Esophagus muscularis mucosa (tissue), 4 donors: ENCODE results near the gene VPS37C. TPM values are rescaled to one million over a fixed set of nuclear protein-coding genes. Genes with fewer than 3 reads are reported as not detected.

ENCODE experiments used
- DNase-seq: peaks from one replicate; pipeline ENCODE4 v3.0.0-alpha.2; 2017; ENCODE audit errors: extremely low spot score
- H3K27ac ChIP-seq, 4 donors: fragments of 200-600 bp; sonication (generic); replicated peaks in 1 of 4; 1 replicate in 3 of 4; 2 replicates in 1 of 4; pipeline ENCODE4 v1.5.1; 2016 to 2019; ENCODE audit warnings: mild to moderate bottlenecking in 1 of 4
- H3K27me3 ChIP-seq, 4 donors: fragments of 200-600 bp; sonication (generic); one replicate each; pipeline versions ENCODE4 v1.5.1 to v1.6.0; 2016 to 2019
- H3K36me3 ChIP-seq, 4 donors: fragments of 200-600 bp; sonication (generic); one replicate each; pipeline ENCODE4 v1.5.1; 2016 to 2019
- H3K4me1 ChIP-seq, 4 donors: fragments of 200-600 bp; sonication (generic); one replicate each; pipeline ENCODE4 v1.5.1; 2016 to 2019
- H3K4me3 ChIP-seq, 4 donors: fragments of 200-600 bp; sonication (generic); 1 replicate in 2 of 4; 2 replicates in 2 of 4; pipeline ENCODE4 v1.5.1; 2016 to 2019; ENCODE audit warnings: mild to moderate bottlenecking in 4 of 4, moderate library complexity in 1 of 4
- H3K9me3 ChIP-seq, 4 donors: fragments of 200-600 bp; sonication (generic); 1 replicate in 3 of 4; 2 replicates in 1 of 4; pipeline ENCODE4 v1.5.1; 2016 to 2019
- EP300 ChIP-seq: sonication (generic); formaldehyde crosslinking; IDR thresholded peaks from one replicate; pipeline ENCODE4 v1.6.1; 2017; ENCODE audit warnings: antibody characterized with exemption
- POLR2A ChIP-seq: fragments of 450-650 bp; IDR thresholded peaks from one replicate; pipeline ENCODE4 v1.6.1; 2017; ENCODE audit warnings: antibody characterized with exemption, moderate library complexity, mild to moderate bottlenecking, low read depth
- POLR2AphosphoS5 ChIP-seq, 2 donors: sonication (generic); formaldehyde crosslinking; IDR thresholded peaks; one replicate each; pipeline ENCODE4 v1.6.1; 2017; ENCODE audit warnings: antibody characterized with exemption in 2 of 2
- WGBS: methylation state at CpG from one replicate; pipeline ENCODE4 v1.1.5; 2018; 5-methylcytosine and 5-hydroxymethylcytosine counted together
- intact Hi-C: fragments of 100-400 bp; cut with DNase I; formaldehyde crosslinking; loops from one replicate; pipeline ENCODE4 v1.15.1; 2023
- total RNA-seq, 4 donors: library from RNA; depleted of rRNA; stranded (reverse); fragments of >200 nt; gene quantifications; one replicate each; pipeline versions ENCODE4 v1.1.0 to v1.2.1, GENCODE V29; 2016
- TF ChIP-seq, protein P1 (sequence below), 3 experiments: fragments of 200-600 bp in 2 of 3; fragments of 450-650 bp in 1 of 3; sonication (generic) in 2 of 3; IDR thresholded peaks; one replicate each; pipeline ENCODE4 v1.5.1; 2017 to 2019; ENCODE audit warnings: antibody characterized with exemption in 3 of 3, mild to moderate bottlenecking in 2 of 3, moderate library complexity in 1 of 3

Gene VPS37C
- total RNA-seq, 4 donors from 2014 or later: 29.1 to 43.5 (median 38.1) TPM

DNA sequence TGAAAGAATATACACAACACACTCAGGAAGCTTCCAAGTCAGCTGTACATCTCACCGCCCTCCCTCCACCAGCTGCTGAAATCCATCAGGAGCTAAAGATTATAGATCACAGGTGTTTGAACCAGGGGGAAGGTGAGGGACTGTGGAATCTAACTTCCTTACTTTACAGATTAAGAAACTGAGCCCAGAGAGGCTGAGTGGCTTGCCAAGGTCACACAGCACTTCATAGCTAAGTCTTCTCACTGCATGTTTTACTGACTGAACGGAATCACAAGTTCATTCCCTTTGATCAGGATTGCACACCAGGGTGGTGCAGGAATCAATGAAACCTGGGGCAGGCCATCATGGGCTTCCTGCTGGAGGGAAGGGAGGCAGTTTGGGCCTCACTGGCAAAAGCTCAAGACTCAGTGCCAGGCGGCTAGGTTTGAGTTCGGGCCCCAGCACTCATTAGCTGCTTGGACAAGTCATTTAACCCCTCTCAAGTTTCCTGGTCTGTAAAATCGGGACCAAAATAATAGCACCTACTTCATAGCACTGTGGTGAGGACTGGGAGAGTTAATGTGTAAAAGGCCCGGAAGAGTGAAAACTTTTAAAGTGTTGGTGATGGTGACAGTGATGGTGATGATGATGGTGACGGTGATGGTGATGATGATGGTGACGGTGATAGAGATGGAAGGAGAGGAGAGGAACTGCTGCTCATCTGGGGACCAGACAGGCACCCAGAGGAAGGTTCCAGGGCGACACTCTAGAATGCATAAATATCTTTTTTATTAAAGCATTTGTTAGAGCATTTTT is 50.8 kb downstream of the VPS37C start:
- Histone ChIP-seq H3K27me3 (no peaks in the 10 kb centered on the region), H3K4me1 (no peaks in the 10 kb centered on the region), H3K4me3 (no peak overlapping the region), H3K36me3 (no peaks in the 10 kb centered on the region), H3K27ac (no peak overlapping the region), H3K9me3 (no peaks in the 10 kb centered on the region)
- intact Hi-C loops: no loop called here
- TF ChIP-seq EP300 (no peak), POLR2AphosphoS5 (IDR thresholded peaks at IDR 0.05) (no peak), POLR2A (no peak)
- TF ChIP-seq, protein P1, sequence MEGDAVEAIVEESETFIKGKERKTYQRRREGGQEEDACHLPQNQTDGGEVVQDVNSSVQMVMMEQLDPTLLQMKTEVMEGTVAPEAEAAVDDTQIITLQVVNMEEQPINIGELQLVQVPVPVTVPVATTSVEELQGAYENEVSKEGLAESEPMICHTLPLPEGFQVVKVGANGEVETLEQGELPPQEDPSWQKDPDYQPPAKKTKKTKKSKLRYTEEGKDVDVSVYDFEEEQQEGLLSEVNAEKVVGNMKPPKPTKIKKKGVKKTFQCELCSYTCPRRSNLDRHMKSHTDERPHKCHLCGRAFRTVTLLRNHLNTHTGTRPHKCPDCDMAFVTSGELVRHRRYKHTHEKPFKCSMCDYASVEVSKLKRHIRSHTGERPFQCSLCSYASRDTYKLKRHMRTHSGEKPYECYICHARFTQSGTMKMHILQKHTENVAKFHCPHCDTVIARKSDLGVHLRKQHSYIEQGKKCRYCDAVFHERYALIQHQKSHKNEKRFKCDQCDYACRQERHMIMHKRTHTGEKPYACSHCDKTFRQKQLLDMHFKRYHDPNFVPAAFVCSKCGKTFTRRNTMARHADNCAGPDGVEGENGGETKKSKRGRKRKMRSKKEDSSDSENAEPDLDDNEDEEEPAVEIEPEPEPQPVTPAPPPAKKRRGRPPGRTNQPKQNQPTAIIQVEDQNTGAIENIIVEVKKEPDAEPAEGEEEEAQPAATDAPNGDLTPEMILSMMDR (IDR thresholded peaks at IDR 0.05): no peak
- DNase-seq: no peak
- 90% methylated on average over 9 of the region's 9 CpGs for WGBS

DNA sequence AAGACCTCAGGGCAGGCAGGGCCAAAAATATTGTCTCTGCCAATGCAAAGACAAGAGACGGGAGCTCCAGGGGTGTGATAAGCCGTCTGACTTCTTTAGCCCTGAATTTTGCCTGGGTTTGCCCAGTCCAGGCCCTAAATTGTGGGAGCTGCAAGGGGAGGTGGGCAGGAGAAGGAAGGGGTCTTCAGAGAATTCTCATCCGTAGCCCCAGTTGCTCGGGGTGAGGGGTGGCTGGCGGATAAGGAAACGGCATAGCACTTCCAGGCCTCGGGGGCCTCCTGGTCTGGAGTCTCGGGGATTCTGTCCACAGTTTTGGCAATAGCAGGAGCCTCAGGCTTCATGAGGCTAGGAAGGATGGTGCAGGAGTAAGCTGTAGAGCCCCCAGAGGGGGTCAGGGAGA is 51.6 kb downstream of the VPS37C start:
- 76% methylated on average over 8 of the region's 8 CpGs for WGBS
- no peaks in the 10 kb centered on the region for H3K4me1 ChIP-seq

DNA sequence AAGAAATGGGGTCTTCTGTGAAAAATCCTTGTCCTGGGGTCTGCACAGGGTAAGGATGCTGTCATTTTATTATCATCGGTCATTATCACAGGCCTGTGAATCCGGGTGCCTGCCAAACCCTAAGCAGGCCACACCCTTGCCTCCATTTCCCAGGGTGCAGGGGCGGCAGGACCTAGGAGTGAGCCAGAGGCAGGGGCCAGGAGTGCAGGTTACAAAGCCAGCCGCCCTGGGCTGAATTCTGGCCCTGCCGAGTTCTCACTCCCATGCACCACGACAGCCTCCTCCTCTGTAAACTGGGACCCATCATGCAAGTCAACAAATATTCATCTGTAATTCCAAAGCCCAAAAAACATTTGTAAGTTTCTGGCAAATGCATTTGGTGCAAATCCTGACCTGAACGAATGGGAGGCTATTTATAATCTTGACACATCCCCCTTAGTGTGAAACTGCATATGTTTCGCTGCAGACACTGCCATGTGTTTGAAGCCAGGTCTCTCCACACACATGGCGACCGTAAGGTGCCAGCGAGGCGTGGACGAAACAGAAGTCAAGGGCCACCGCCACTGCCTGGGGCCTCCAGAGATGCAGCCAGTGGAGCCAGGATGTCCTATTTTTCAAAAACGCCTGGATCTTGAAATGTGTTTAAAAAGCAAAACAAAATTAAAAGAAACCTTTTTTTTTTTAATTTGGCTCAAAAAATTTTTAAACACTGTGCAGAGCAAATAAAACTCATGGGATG is 52.2 kb downstream of the VPS37C start:
- no peak overlapping the region for H3K4me3 ChIP-seq
- no peak for DNase-seq

More for the DNA sequence above, 51.6 kb downstream of the VPS37C start:
- Histone ChIP-seq H3K27ac (no peak overlapping the region), H3K27me3 (no peaks in the 10 kb centered on the region), H3K4me3 (no peak overlapping the region), H3K36me3 (no peaks in the 10 kb centered on the region), H3K9me3 (no peaks in the 10 kb centered on the region)
- no peak for TF ChIP-seq POLR2A
- intact Hi-C loops: no loop called here
- DNase-seq: no peak

DNA sequence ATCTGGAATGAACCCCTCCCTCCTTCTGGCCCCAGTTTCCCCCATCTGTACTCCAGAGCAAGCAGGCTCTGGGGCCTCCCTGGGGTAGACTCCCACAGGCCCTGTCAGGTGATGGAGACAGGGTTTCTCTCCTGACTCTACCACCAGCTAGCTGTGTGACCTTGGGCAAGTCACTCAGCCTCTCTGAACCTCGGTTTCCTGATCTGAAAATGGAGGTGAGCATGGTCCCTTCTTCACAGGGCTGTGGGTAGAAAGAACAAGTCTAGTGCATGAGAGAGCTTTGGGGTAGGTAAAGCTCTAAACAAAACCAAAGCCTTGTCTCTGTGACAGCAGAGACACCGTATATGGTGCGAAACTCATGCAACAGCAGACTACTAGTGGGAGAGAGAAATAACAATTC is 53.3 kb downstream of the VPS37C start:
- no peak for DNase-seq
- WGBS: 97% methylated on average over 3 of the region's 3 CpGs
- Histone ChIP-seq H3K9me3 (no peaks in the 10 kb centered on the region), H3K4me1 (no peaks in the 10 kb centered on the region), H3K27me3 (no peaks in the 10 kb centered on the region), H3K27ac (no peak overlapping the region), H3K36me3 (no peaks in the 10 kb centered on the region), H3K4me3 (no peak overlapping the region)
- TF ChIP-seq POLR2A: no peak
- TF ChIP-seq, protein P1 (IDR thresholded peaks at IDR 0.05): no peak
- TF ChIP-seq POLR2AphosphoS5 (IDR thresholded peaks at IDR 0.05): no peak
- TF ChIP-seq EP300: no peak
- intact Hi-C loops: no loop called here

More for the DNA sequence above, 52.2 kb downstream of the VPS37C start:
- Histone ChIP-seq H3K9me3 (no peaks in the 10 kb centered on the region), H3K27ac (no peak overlapping the region), H3K4me1 (no peaks in the 10 kb centered on the region), H3K27me3 (no peaks in the 10 kb centered on the region), H3K36me3 (no peaks in the 10 kb centered on the region)
- TF ChIP-seq, protein P1 (IDR thresholded peaks at IDR 0.05): no peak
- TF ChIP-seq EP300 (no peak), POLR2A (no peak), POLR2AphosphoS5 (IDR thresholded peaks at IDR 0.05) (no peak)
- WGBS: 87% methylated on average over 15 of the region's 15 CpGs
- intact Hi-C loops: no loop called here

DNA sequence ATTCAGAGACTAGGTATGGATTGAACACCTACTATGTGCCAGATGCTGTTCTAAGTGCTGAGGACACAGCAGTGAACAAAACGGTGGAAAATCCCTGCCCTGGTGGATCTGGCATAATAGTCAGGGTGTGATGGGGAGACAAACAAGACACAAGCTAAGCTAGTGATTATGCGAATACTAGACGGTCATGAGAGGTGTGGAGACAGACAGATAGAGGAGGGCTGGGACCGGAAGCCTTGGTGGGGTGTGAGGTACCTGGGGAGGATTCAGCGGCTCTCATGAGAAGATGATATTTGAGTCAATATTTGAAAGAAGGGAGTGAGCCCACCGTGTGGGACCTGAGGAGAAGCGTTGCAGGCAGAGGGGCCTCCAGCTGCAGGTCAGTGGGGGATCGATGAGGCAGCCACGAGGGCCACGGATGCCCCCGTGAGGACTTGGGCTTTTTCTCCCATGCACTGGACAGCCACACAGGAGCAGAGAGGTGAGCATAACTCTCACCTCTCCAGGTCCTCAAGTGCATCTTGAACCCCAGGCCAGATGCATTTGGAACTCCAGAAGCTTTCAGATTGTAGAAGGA is 54.2 kb downstream of the VPS37C start:
- TF ChIP-seq POLR2A: no peak
- TF ChIP-seq POLR2AphosphoS5 (IDR thresholded peaks at IDR 0.05): no peak
- no peak for TF ChIP-seq EP300
- TF ChIP-seq, protein P1 (IDR thresholded peaks at IDR 0.05): no peak
- DNase-seq: no peak
- WGBS: 86% methylated on average over 11 of the region's 11 CpGs
- Histone ChIP-seq H3K9me3 (no peaks in the 10 kb centered on the region), H3K36me3 (no peaks in the 10 kb centered on the region), H3K27ac (no peak overlapping the region), H3K27me3 (no peaks in the 10 kb centered on the region), H3K4me1 (no peaks in the 10 kb centered on the region), H3K4me3 (no peak overlapping the region)
- intact Hi-C loops: no loop called here
